GM19238 (cell line): ENCODE results near the gene FAM170B.

Experiments
- DNase-seq: peaks from one replicate; pipeline ENCODE4 v3.0.0; 2011; ENCODE audit warnings: low spot score; ENCODE audit not compliant: insufficient read length

FAM170B gene

DNA sequence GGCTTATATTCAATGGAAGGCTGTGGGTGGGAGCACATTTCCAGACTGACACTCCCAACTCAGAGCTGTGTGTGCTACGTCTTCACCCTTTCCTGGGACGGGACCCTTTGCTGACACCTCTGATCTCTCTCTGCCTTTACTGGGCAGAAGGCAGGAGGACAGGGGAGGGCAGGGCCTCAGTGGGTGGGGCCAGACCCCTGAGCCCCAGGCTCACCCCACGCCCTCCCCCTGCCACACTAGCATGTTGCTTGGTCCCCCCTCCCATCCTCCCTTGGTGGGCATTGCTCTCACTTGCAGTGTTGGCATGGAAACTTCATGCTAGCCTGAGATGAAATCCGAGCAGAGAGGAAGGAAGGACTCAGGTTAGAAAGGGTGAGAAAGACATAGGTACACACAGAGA, 36.0 kb upstream of the FAM170B start:
- DNase-seq = no peak

GRCh38 chr10:49168831-49169500, 35.1 kb upstream of the FAM170B start:
- no peak for DNase-seq

DNA sequence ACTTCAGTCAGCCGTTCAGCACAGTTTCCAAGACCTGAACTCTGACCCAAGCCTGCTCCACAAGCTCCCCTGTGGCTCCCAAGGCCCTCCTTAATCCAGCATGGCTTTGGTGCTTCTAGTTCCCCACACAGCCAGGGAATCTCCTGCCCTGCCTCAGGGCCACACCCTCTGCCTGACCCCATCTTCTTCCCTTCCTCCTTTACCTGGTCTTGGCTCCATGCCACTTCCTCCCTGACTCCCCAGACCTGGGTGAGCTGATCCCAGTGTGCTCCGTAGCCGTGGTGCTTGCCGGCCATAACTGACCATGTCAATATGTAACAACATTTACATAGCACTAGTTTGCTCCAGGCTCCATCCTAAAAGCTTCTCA, 34.3 kb upstream of the FAM170B start:
- DNase-seq = no peak

GRCh38 chr10:49167425-49168170, 33.8 kb upstream of the FAM170B start:
- no peak for DNase-seq

DNA sequence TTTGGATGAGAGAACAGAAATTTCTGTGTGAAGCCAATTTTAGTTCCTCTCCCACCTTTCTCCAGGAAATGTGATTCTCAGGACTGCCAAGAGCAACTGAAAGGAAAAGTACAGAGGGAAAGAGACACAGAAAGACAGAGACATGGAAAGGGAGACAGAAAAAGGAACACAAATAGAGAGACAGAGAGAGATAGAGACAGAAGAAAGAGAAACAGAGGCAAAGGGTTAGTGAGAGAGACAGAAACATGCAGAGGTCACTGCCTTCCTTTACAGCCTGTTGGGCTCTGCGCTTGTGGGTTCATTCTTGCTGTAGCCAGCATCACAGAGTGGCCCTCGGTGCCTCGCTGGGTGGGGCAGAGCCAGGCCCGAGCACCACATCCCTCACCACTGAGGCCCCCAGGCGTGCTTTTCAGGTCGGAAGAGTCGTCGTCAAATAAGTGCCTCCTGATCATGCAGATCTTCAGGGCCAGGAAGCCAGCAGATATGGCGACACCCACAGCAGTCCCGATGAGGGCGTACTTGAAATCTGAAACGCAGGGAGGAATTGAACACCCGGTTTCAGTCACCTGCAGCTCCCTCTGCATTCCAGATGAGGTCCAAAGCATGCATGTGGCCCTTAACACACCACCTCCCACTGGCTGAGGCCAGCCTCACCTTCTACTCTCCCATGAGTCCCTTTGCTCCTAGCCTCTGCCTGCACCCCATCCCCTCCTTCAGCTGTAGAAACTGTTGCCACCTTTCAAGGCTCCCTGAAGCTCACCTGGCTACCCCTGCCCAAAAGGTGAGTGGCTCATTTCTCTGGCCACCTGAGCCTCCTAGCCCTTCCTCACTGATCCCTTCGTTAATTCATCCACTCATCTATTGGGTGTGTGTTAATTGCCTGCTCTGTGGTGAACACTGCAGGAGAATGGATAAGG, 32.9 kb upstream of the FAM170B start:
- no peak for DNase-seq

DNA sequence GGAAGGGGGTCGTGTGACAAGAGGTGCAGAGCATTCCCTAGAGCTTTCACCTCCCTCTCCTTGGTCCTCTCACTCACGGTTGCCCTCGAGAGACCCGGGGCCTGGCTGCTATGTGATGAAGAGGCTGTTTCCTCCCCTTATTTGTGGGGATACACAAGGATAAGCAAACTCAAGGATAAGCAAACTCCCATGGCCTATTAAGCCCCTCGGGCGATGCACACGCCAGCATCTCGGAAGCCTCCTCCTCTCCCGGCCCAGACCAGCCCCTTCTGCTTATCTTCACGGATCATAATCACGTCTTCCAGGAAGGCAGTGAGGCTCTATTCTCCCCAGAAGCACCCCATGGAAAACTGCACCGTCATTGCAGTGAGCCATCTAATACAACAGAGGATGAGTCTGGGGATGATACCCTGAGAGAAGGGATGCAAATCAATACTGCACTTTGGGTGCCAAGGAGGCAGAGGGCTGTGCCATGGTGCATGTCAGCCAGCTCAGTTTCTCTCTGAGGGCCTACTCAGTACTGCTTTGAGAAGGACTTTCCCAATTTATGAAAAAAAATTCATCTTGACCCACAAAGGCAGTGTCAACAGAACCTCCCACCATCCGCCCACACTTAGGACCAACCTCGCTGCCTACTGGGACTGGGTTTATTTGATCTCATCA, 32.1 kb upstream of the FAM170B start:
- DNase-seq = no peak

- no peak for DNase-seq
These were observed 31.4 kb upstream of the FAM170B start for GRCh38 chr10:49165259-49165658.

- no peak for DNase-seq
These were observed 30.9 kb upstream of the FAM170B start for GRCh38 chr10:49164559-49165188.

DNA sequence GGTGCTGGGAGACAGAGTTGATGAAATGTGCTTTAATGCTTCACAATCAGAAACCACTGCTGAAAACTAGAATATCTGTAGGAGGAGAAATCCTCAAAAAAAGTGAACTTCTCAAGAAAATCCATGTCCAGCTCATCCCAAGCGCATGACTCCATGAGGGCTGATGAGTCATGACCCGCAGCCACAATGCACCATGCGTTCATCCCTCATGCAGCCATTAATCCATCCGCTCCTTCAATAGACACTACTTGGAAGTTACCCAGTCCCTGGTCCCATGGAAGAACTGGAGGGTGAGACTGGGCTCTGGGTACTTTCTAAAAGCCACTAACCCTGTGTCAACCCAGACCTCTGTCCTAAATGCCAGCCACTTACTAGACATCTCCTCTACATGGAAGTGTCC, 29.9 kb upstream of the FAM170B start:
- no peak for DNase-seq

DNA sequence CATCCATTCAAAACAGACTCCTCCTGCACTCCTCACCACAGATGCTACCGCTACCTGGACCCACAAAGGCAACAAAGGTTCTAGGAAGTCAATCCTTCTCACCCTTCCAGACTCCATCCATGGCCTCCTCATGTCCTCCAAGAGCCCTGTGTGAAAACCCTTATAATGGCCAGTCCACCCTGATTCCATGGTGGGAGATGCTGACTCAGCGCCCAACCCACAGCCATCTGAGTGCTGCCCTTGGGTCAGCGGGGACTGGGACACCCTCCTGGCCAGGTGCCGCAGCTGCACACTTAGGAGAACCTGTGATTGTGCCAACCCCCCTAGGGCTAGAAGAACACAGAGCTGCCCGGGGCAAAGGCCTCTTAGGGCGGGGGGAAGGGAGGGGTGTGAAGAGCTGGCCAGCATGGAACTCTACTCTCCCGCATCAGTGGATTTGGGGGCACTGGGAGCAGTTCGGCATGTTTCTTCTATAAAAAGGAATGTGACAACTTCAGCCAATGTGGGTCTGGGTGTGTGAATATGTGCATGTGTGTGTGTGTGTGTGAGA, 29.0 kb upstream of the FAM170B start:
- no peak for DNase-seq

GRCh38 chr10:49162063-49162462, 28.2 kb upstream of the FAM170B start:
- no peak for DNase-seq

GRCh38 chr10:49161411-49161997, 27.7 kb upstream of the FAM170B start:
- DNase-seq = no peak

GRCh38 chr10:49160814-49161213, 27.0 kb upstream of the FAM170B start:
- DNase-seq = no peak

GRCh38 chr10:49160110-49160509, 26.3 kb upstream of the FAM170B start:
- DNase-seq = no peak

DNA sequence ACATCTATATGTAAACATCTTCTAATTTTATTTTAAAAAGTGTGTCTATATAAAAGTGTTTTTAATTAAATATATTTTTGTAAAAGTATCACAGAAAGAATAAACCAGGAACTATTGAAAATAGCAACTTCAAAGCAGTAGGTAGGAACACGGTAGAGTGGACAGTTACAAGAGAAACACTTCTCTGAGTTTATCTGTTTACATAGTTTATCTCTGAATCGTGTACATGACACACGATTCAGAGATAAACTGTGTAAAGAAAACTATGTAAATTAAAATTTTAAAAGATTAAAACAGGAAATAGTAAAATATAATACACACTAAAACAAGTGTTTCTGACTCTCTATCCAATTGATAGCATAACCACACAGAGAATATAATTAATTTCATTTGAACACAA, 25.1 kb upstream of the FAM170B start:
- DNase-seq = no peak

DNA sequence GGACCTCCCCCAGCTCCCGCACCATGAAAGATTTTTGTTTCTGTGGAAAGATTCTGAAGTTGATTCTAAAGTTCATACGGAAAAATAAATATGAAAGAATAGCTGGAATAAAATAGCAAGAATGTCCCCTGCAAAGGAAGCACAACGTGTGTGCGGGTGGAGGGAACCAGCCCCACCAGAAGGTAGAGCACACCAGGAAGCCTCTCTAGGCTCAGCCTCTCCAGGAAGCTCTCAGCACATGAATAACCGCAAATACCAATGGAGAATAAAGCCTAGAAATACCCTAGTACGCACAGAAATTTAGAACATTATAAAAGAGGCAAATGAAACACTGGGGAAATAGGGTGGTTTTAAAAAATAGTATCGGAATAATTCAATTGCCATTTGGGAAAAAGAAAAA, 24.6 kb upstream of the FAM170B start:
- no peak for DNase-seq

DNA sequence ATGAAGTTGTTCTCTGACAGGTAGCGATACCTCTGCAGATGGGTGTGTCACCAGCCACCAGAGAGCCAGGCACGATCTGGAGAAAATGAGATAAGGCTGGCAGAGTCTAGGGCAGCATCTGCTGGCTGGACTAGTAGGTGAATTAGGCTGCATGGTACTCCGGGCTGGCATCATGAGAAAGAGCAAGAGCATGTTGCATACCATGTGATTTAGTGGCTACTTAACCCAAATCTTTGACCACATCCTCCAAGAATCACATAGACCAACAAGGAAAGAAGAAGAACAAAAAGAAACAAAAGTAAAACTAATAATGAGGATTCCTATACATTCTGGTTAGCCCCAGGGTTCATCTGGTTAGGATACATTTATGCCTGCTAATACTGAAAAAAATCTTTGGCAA, 23.4 kb upstream of the FAM170B start:
- no peak for DNase-seq

- no peak for DNase-seq
These were observed 20.8 kb upstream of the FAM170B start for GRCh38 chr10:49154641-49155040.

- no peak for DNase-seq
These were observed 20.1 kb upstream of the FAM170B start for GRCh38 chr10:49153971-49154370.

DNA sequence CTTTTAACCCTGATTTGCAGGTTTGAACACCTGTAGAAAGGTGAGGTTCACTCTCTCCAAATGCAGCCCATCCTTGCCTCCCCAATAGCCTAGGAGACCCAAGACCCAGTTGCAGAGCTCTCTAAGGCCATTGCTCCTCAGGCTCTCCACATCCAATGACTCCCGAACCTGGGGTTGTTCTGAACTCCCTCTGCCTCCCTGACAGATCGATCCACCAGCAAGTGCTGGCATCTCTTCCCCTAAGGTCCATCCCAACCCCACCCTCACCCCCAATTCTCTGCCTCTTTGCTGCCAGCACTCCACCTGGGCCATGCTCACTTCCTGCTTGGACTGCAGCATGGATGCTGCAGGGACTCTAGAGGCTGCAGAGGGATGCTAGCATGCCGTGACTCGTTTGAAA, 19.3 kb upstream of the FAM170B start:
- no peak for DNase-seq

GRCh38 chr10:49152663-49153062, 18.8 kb upstream of the FAM170B start:
- DNase-seq = no peak
